ENCODE measurements around the gene LRP4. TPM values are rescaled to one million over a fixed set of nuclear protein-coding genes. Genes with fewer than 3 reads are reported as not detected.

The LRP4 gene
- total and polyA plus RNA-seq, 2 of the 13 experiments (the other 11 are each of a cell fraction or from before 2014, with no cell fraction given), result 4.7 to 13.3 TPM

DNA sequence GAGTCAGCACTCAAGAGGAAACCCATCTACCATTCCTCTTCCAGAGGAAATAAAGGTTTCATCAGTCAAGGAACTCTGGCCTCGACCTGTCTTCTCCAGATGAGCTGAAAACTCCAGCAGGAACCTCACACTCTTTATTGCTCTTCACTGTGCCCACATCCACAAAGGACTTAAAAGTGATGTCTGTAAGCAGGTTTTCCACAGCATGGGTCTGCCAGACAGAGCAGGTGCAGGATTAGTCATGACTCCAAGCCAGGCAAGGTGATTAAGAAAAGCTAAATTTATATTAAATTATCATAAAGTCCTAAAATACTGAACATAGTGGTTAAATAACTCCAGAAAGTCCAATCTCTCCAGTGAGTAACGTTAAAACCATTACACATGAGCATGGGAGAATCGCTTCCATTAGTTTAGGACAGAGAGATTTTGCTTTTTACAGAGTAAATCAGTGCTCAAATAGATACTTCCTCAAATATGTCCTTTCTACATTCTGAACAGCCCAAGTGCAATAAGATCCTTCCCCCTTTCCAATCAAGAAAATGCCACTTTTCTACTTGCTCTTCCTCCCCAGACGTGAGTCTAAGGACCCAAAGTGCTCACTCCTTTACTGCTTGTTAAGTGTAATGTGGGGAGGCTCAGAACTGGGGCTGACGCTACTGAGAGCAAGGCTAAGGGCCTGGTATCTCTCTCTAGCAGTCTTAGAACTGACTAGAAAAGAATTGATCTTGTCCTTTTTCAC is 61.6 kb downstream of the LRP4 start:
- H3K36me3 ChIP-seq (replicated peaks in 1 of 2; ENCODE audit: control insufficient read depth in 1 of 2, insufficient read depth in 2 of 2, low read length in 2 of 2), result peaks cover 6 to 23% of the 10 kb centered on the region in 2 experiments
- CTCF ChIA-PET (ENCODE audit: low intra/inter-chr PET ratio, low total read pairs), result no interaction called here
- intact Hi-C loops (cut with micrococcal nuclease; ENCODE audit: unreplicated experiment) (no loop called here), in situ Hi-C loops (cut with HindIII; ENCODE audit: extremely low pct_ligation_motif_present, low pct_unique_long_range_greater_than_20kb) (no loop called here)
- POLR2A ChIA-PET, result no interaction called here
- no peak for FAIRE-seq
- no peaks in the 10 kb centered on the region for H3K27me3 ChIP-seq (ENCODE audit: control insufficient read depth in 1 of 2, insufficient read depth in 2 of 2, low read length in 2 of 2)
- H3K9ac ChIP-seq (ENCODE audit: insufficient read depth, low read depth, low read length), result no peak overlapping the region
- H3K4me2 ChIP-seq (ENCODE audit: low read depth, low read length), result no peak overlapping the region
- no peak overlapping the region for H3K27ac ChIP-seq (ENCODE audit: extremely low read length, insufficient read depth, low read length)
- WGBS (ENCODE audit: low lambda C conversion rate), result 74% methylated on average over 5 of the region's 5 CpGs
- no TSS peak for BruUV-seq (replicated peaks)
- no peak for DNase-seq (ENCODE audit: low spot score)
- H3K4me1 ChIP-seq (ENCODE audit: insufficient read depth, low read length), result peaks cover 29% of the 10 kb centered on the region
- H4K20me1 ChIP-seq (ENCODE audit: insufficient read depth, low read length), result no peaks in the 10 kb centered on the region
- no peak overlapping the region for H2AFZ ChIP-seq (ENCODE audit: low read length)
- H3K9me3 ChIP-seq (ENCODE audit: low read length), result no peaks in the 10 kb centered on the region
- H3K4me3 ChIP-seq (replicated peaks in 1 of 3; ENCODE audit: insufficient read depth in 1 of 3, low read depth in 2 of 3, low read length in 3 of 3), result no peak overlapping the region
- no peaks in the 10 kb centered on the region for H3K79me2 ChIP-seq (ENCODE audit: insufficient read depth, low read length)
- no peak for ATAC-seq
- no peak for TF ChIP-seq ZNF512 (CRISPR knock-in tag; IDR thresholded peaks at IDR 0.05)
- no peak for TF ChIP-seq ARNTL (CRISPR knock-in tag; IDR thresholded peaks at IDR 0.05)
- TF ChIP-seq KLF13 (CRISPR knock-in tag; IDR thresholded peaks at IDR 0.05), result no peak
- no peak for TF ChIP-seq TFDP1 (CRISPR knock-in tag; IDR thresholded peaks at IDR 0.05; ENCODE audit: borderline replicate concordance)
- TF ChIP-seq, protein P1, sequence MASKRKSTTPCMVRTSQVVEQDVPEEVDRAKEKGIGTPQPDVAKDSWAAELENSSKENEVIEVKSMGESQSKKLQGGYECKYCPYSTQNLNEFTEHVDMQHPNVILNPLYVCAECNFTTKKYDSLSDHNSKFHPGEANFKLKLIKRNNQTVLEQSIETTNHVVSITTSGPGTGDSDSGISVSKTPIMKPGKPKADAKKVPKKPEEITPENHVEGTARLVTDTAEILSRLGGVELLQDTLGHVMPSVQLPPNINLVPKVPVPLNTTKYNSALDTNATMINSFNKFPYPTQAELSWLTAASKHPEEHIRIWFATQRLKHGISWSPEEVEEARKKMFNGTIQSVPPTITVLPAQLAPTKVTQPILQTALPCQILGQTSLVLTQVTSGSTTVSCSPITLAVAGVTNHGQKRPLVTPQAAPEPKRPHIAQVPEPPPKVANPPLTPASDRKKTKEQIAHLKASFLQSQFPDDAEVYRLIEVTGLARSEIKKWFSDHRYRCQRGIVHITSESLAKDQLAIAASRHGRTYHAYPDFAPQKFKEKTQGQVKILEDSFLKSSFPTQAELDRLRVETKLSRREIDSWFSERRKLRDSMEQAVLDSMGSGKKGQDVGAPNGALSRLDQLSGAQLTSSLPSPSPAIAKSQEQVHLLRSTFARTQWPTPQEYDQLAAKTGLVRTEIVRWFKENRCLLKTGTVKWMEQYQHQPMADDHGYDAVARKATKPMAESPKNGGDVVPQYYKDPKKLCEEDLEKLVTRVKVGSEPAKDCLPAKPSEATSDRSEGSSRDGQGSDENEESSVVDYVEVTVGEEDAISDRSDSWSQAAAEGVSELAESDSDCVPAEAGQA (IDR thresholded peaks at IDR 0.05; ENCODE audit: low read depth), result no peak
- TF ChIP-seq, protein P1 (CRISPR knock-in tag; IDR thresholded peaks at IDR 0.05; ENCODE audit: borderline replicate concordance), result no peak
- TF ChIP-seq ELF4 (CRISPR knock-in tag; IDR thresholded peaks at IDR 0.05; ENCODE audit: borderline replicate concordance), result no peak
- no peak for TF ChIP-seq AKNA (CRISPR knock-in tag; IDR thresholded peaks at IDR 0.05; ENCODE audit: borderline replicate concordance)

Data from HepG2 (cell line).